GM12865 (cell line): ENCODE results near the gene DNAH11.

Source experiments
- DNase-seq: peaks from one replicate; pipeline ENCODE4 v3.0.0; 2010; ENCODE audit warnings: low read depth
- H3K4me3 ChIP-seq: 2 replicates; pipeline ENCODE4 v1.5.1; 2011; ENCODE audit warnings: mild to moderate bottlenecking, low read depth, low read length, control low read depth
- CTCF ChIP-seq: IDR thresholded peaks from 2 replicates; pipeline ENCODE4 v1.5.1; 2011; ENCODE audit warnings: low read length, control low read depth, low read depth, inconsistent platforms; ENCODE audit not compliant: insufficient read depth; ENCODE audit errors: missing control alignments

DNAH11 gene

DNA sequence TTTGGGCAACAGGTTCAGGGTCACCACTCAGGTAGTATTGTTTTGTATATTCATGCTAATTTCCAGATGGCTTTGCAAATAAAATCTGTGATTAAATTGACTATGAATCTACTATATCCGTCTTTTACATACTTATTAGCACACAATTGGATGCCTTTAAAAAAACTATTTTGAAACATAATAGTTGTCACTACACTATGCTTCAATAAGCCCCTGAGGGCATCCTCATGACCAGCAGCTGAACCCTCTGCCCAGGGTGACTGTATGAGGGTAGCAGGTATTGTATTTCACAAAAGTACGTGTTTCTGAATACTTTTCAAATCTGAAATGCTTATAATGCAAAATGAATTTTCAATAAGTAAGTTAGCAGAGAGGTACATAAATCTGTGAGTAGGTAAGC lies 97.3 kb downstream of the DNAH11 start:
- no peak for DNase-seq
- no peak overlapping the region for H3K4me3 ChIP-seq
- TF ChIP-seq CTCF, result no peak

DNA sequence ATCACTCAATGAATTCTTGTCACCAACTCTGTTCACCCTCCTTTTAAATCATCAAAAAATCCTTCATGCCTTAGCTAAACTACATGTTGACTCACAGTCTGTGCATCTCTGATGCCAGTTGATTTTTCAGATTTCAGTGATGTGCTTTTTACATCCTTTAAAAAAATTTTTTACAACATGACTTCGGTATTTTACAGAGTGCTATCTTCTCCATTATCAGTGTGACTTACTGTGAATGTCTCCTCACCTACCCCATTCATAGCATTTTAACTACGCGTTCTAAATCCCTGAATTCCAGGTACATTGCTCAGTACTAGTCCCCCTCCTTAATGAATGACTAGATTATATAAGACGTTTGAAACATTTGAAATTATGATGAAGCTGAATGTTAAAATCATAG lies 98.7 kb downstream of the DNAH11 start:
- no peak for DNase-seq
- H3K4me3 ChIP-seq, result no peak overlapping the region
- TF ChIP-seq CTCF, result no peak

- TF ChIP-seq CTCF, result no peak
- no peak overlapping the region for H3K4me3 ChIP-seq
- no peak for DNase-seq
Measured at GRCh38 chr7:21642422-21642821, 99.6 kb downstream of the DNAH11 start.

DNA sequence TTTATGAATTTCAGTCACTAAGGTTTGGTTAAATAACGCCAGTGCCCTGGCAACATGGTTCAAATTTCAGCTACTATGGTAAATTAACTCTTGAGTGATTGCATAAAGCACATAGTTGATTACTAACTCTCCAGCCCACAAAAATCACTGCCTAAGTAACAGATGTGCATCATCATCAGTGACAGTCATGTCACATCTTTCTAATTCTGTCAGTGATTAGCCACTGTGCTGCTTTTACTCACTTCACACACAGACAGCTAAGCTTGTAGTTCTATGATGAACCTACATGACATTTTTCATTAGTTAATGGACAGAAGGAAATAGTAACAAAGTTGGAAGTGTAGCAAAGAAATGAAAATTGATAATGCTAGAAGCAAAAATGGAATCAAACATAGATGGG lies 108.9 kb downstream of the DNAH11 start:
- no peak for DNase-seq
- TF ChIP-seq CTCF, result no peak

DNA sequence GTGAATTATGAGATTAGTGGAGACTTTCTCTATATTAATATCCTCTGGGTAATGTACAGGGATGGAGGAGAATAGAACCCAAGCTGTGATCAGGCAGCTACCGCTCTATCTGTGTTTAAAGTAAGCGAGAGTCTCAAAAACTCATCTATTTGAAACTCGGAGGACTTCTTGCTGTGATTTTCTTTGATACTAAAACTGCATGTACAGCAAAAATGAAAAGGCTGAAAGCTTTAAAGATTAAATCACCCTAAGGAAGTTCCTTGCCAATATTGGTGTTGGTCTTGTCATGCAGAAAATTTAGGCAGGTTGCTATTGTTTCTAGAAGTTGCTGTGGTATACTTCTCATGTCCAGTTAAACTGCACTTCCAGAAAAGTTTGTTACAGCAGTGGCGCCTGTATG lies 110.8 kb downstream of the DNAH11 start:
- DNase-seq, result no peak
- TF ChIP-seq CTCF, result no peak
- no peak overlapping the region for H3K4me3 ChIP-seq

More for the DNA sequence above, 108.9 kb downstream of the DNAH11 start:
- H3K4me3 ChIP-seq, result no peak overlapping the region

DNA sequence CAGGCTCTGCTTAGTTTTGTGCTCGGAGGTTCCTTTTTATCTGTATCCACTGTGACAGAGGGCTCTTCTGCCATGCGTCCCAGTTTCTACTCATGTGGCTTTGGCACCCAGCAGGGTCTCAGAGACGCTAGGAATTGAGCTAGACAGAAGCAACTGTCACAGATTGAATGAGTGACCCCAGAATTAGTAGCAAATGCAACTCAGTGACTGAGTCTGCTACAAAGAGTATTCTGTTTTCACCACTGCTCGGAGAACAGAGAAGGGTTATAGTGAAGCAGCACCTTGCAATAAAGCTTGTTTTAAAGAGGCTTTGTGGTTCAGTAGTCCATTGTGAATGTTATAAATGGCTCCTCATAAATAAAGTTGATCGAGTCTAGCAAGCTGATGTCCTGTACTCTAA lies 113.2 kb downstream of the DNAH11 start:
- no peak overlapping the region for H3K4me3 ChIP-seq
- TF ChIP-seq CTCF, result no peak
- no peak for DNase-seq

GRCh38 chr7:21656796-21657195 lies 114.0 kb downstream of the DNAH11 start:
- TF ChIP-seq CTCF, result no peak
- no peak overlapping the region for H3K4me3 ChIP-seq
- no peak for DNase-seq
